Measurements from ENCODE around the gene FMOD.

Gene FMOD

DNA sequence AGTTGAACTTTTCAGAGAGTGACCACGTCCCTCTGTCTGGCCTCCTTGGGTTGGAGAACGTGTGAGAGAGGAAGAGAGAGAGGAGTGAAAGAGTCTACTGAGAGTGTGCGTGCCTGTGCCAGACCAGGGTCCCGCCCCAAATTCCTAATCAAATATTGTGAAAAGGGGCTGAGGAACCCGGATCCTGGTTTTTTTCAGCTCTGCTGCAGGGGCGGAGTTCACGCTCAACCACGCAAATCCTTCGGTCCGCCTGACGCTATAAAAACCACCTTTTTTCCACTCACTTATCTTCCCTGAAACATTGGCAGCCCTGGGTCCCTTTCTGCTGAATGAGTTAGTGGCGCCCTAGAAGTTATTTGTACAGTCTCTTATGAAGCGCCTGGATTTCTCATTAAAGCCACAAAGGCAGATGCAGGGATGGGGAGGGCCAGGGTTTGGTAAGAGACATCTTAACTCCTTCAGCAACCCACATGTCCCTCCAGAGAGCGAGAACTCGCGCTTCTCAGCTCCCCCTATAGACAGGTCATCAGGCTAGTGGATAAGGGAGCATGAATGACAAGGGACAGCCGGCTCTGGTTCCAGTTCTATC lies at the start of gene FMOD:
Gene FMOD (minus strand): TSS at position 86 of the 589 bp plus-strand sequence. CDS start 2,852 bp downstream, outside the sequence.
- DNase-seq (ENCODE audit: low read depth) = no peak

DNA sequence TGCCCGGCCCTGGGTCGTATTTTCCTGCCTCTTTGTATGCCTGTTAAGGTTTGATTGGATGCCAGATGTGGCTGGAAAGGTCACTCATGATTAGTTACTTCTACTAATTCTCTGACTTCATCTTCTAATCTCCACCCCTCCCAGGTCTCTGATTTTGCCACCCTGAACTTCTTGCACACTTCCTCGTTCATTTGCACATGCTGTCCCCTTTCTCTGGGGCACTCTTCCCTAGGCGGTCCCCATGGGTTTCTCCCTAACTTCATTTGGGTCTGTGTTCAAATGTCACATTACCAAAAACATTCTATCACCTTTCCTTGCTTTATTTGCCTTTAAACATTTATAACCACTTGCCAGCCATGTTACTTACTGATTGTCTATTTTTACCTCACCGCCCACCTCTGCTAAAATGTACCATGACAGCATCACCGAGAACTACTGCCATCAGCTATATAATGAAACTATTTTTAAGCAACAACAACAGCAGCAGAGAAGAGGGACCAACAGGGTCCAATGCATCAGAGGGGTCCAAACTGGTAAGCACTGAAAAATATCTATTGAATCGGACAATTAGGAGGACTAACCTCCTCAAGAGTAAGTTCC lies 45.8 kb upstream of the FMOD start:
- no peak for DNase-seq (ENCODE audit: low read depth)

DNA sequence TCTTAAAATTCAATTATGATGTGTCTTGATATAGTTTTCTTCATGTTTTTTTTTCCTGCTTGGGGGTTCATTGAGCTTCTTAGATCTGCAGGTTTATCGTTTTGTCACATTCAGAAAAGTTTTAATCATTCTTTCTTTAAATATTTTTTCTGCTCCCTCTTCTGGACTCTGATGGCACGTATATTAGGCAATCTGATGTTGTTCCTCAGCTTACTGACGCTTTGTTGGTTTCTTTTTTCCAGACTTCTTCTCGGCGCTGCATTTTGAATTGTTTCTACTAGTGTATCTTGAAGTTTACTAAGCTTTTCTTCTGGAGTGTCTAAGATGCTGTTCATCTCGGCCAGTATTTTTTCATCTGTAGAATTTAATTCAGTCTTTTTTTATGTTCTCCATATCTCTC lies 44.8 kb upstream of the FMOD start:
- no peak for DNase-seq (ENCODE audit: low read depth)

DNA sequence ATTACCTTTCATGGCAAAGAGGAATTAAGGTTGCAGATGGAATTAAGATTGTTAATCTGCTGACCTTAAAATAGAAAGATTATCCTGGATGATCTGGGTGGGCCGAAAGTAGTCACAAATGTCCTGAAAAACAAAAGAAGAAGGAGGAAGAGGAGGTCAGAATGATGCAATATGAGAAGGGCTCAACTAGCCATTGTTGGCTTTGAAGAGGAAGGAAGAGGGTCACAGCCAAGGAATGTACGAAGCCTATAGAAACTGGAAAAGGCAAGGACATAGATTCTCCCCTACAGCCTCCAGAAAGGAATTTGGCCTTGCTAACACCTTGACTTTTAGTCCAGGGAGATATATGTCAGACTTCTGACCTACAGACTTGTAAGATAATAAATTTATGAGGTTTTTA lies 39.4 kb upstream of the FMOD start:
- no peak for DNase-seq (ENCODE audit: low read depth)

DNA sequence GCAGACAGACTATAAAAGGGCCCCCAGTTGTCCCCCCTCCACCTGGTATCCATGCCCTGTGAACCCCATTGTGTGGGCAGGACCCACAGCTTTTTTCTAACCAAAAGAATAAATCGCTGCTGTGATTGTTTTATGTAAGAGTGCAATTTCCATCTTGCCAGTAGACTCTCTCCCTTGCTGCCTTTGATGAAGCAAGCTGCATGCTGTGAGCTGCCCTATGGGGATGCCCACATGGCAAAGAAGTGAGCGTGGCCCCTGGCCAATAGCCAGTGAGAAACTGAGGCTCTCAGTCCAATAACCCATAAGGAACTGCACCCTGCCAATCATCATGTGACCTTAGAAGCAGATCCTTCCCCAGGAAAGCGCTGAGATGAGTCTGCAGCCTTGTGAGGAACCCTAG lies 37.8 kb upstream of the FMOD start:
- no peak for DNase-seq (ENCODE audit: low read depth)

DNA sequence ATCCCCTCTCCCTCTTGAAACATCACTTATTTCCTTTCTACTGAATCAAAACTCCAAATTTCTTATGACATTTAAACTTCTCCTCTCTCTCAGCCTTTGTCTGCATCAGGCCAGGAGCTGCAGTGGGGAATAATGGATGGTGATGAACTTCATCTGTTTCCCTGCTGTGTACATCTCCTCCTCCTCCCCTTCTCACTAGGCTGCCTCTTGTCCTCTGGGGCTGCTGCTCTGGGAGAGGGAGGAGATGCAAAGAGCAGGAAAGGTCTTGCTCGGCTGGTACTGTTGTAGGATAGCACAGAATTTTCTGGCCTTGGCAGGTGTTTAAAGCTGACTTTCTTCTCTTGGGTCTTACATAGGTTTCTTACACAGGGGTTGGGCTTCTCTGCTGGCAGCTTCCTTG lies 31.1 kb upstream of the FMOD start:
- DNase-seq (ENCODE audit: low read depth) = no peak

DNA sequence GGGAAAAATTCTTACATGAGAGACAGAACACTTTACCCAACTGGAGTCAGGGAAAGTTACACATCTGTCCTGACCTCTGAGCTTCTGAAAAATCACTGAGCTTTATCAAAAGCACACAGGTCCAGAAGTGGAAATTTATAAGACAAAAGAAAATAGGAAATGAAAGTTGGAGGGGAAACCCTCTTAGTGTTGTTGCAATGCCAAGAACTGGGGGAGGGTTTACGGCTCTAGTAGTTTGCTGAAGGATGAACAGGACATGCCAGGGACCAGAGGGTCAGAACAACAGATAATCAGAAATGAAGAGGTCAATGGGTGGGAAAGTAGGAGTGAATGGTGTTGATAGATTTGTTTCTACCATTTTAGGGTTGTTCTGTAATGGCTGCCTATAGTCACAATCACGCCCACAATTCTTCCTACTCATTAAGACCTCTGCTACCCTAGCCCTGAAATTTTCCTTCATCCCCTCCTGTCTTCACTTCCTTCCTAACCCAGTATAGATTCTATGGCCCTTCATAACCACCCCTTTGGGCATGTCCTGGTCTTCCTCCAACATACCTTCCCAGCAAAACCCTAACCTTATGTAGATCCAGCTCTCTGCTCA lies 30.3 kb upstream of the FMOD start:
- DNase-seq (ENCODE audit: low read depth) = no peak

DNA sequence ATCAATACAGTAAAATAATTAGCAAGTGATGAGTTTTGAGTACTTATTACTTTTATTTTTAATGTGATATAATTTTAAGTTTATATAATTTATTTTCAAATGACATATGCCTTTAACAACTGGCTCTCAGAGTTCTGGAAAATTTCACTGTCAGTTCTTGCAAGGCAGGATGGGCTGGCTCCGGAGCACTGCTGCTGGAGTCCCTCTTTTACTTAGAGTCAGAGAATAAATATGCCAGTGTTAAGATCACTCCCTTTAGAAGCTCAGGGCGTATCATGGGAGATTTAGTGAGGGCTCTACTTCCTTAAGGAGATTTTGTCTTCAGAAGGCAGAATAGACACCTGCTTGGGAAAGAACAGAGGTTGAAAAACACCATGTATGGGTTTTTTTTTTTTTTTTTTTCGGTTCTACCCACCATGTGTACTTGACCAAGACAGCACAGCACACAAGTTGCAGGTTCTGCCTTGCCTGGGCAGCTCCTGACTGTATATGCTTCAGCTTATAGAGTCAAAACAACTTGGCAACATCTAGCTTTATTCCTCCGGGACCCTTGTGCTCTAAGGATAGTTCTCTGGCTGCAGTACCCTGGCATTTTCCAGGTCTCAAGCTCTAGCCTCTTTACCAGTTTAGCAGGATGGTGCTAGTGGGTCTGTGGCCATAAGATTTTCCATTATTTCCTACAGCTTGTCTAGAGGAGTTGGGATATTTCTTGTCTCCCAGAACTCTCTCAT lies 29.7 kb upstream of the FMOD start:
- DNase-seq (ENCODE audit: low read depth) = no peak

DNA sequence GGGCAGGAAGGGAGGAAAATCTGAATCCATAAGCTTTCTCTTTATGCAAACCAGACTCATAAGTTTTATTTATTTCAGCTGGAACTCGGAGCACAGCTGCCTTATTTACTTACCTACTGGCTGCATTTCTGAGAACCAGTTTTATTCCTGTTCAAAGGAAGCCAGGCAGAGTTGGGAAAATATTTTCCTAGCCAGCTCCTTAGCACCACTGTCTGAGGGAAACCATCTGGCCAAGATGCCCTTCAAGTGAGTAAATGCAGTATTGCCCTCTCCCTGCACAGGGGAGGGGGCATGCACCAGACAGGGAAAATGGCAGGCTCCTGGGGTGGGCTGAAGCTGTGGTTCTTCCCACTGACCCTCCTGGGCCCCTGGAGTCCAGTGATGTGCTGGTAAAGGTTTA lies 28.9 kb upstream of the FMOD start:
- no peak for DNase-seq (ENCODE audit: low read depth)

DNA sequence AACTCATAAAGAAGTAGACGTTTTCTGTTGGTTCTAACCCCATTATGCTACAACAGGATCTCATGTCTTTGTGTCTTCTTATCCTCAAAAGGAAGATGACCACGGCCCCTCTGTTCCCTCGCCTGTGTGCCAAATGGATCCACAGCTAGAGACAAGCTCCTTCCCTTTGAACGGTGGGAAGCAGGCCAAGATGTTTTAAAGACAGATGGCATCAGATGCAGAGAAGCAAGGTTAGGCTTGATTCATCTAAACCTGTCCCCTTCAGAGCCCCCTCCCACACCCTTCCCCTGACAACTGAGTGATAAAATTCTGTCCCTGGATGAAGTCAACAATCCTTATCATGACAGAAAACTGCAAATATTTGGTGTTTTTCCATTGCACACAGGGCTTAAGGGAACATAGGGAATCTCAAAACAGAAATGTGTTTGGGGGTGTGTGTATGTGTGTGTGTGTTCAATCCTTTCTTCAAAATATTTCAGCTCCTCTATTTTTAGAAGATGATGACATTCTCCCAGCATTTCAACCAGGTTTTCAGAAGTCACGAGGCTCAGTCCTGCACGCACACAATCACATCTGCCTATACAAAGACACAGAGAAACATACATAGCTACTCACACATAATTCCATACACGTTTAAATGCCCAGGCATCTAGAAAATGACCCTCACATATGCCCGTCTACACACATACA lies 27.8 kb upstream of the FMOD start:
- no peak for DNase-seq (ENCODE audit: low read depth)

DNA sequence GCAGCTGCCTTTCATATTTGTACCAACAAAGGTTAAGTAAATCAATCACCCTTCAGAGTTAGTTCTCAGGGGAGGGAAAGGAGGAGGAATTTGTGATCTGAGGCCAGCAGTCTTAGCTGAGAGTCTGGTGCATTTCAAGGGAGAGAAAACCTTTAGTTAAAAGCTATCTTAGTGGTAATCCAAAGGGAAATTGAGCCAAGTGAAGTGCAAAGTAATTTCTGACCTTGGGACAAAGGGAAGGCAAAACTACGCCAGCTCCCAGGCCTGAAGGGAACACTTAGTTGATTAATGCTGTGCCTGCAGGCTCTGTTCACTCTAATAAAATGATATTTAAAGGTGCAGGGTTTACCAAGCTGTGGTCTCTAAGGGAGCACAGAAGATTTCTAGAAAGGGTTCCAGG lies 23.1 kb upstream of the FMOD start:
- DNase-seq (ENCODE audit: low read depth) = no peak

DNA sequence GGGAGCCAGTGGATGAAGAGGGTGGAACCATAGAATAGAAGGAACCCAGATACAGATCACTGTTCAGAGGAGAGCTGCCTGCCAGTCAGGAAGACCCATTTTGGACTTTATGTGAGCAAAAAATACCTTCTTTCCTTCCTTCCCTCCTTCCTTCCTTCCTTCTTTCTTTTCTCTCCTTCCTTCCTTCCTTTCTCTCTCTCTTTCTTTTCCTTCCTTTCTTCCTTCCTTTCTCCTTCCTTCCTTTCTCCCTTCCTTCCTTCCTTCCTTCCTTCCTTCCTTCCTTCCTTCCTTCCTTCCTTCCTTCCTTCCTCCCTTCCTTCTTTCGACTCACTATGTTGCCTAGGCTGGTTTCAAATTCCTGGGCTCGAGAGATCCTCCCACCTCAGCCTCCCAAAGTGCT lies 22.1 kb upstream of the FMOD start:
- no peak for DNase-seq (ENCODE audit: low read depth)

DNA sequence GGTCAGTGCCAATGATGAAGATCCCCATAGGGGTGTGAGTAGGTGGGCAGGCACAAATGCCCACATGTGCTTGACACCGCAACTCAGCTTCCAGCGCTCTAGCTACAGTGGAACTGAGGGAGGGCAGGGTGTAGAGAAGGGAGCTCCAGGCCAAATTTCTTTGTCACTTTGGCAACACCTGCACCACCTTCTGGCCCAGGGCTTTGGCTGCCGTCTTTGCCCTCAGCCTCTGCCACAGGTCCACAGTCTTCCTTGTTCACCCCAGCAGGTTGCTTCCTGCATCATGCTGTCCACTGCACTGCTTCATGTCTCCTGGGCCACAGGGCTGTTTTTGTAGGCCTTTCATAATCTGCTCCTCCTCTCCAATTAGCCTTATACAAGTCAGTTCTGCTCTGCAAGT lies 20.4 kb upstream of the FMOD start:
- no peak for DNase-seq (ENCODE audit: low read depth)

DNA sequence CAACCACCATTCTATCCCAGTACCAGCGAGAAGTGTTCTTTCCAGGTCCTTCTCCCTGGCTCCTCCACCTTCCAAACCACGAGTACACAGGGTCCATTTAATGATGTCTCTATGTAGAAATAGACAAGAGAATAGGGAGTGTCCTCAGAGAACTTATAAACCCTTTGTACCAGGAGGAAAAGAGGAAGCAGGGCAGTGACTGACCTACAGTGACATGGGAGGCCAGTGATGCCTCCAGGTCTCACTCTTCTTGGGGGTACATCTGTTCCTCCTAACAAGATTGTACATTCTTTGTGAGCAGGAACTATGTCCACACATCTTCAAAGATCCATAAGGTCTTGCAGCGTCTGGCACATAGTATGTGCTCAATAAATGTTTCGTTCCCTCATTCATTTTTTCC lies 18.7 kb upstream of the FMOD start:
- no peak for DNase-seq (ENCODE audit: low read depth)

DNA sequence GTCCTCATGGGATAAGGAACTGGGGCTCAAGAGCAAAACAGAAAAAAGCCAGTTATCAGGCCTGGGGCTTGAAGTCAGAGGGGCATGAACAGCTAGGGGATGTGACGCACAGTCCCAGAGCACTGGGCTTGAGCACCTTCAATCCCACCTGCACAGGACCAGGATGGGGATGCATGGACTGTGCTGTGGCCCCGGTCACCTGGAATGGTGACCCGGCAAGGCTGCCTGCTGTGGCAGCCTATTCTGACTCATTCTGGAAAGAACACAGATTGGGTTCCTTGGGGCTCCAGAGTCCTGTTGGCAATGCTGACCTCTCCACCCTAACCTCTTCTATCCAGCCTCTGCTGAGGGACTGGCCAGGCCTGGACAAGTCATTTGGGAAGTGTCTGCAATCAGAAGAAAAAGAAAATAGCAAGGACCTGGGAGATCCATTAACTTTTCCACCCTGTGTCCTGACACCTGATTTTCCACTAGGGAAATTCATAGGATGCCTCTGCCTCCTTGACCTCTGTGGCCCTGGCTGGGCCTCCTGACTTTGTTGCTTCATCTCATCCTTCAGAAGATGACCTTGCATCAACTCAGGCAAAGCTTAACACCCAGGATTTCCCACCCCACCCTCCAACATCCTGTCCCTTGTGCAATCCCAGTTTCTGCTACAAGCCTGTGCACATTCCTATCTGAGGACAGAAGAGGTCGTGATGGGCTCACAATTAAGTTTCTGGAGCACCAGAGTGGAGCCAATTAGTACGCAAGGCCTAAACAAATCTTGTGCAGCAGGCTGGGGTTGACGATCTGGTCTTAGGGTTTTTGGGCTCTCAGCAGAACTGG lies 17.9 kb upstream of the FMOD start:
- DNase-seq (ENCODE audit: low read depth) = no peak

DNA sequence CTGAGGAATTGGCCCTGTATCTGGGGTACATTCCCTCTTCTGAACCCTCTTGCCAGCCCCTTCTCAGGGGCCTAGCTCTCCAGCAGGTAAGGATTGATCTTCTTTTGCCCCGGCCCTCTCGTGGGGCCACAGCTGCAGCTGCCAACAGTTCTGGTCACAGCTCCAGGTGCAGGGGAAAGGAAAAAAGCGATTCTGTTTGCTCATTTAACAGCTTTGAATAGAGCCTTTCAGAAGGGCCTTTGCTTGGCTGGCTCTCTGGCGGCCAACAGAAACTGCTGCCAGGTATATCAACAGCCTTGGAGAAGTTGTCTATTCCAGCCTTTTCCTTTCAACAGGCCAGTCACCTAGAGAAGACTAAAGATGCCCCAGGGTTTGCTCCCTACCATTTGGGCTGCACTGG lies 16.1 kb upstream of the FMOD start:
- no peak for DNase-seq (ENCODE audit: low read depth)

DNA sequence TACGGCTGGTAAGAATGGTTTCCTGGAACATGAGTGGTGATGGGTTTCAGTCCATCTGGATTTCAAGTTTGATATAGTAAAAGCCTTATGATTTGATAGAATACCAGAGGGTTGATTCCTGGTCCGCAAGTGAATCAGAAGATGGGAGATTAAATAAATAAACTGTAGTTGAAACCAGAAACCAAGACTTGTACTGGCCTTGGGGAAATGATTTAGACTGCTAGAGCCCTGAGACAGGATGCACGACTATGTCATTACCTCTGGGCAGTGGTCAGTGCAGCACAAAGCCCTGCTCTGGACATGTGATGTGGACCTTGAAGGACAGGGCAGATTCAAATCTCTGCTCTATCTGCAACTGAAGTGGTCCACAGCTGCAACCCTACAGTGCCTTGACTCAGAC lies 15.6 kb upstream of the FMOD start:
- DNase-seq (ENCODE audit: low read depth) = no peak

DNA sequence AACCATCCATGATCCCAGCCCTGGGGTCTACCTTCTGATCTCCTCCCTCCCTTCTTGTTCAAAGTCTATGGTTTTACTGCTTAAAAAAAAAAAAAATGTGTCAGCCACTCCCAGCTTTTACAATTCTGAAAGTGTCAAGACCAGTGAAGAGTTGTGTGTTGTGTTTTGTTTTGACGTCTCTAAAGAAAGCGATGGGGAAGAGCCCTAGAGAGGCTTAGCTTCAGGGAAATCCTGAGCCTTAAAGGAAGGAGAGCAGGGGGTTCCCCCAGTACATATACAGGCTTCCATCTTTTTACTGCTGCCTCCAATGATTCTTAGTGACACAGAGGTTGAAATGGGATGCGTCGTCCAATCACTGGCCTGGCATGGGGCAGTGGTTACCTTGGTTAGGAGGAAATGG lies 13.9 kb upstream of the FMOD start:
- DNase-seq (ENCODE audit: low read depth) = no peak

DNA sequence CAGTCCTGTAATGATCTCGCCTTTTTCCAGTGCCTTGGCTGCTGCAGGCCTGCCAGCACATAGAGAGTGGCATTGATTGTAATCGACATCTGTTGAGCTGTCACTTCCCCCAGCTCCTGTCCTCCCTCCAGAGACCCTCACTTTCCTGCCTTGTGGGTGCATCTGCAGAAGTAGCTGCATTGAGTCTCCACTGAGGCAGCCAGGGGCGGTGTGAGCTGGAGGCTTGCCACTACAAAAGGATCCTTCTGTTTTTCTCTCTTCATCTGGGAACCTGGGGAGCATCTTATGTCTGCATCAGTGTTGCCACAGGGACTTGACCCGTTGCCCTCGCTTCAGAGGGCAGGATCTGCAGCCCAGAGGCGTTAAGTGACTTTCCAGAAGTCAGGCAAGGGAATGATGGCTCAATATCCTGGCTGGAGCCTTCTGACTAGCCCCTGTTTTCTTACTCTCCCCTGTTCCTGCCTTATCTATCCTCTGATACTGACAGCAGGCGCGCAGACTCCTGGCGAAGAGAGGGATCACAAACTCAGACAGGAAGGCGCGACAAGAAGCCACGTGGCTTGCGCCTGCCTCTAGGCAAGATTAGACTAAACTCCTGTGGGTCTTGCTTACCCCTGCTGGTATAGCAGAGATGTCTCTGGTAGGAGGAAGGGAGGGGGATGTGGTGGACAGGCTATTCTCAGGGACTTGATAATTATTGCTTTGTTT lies 13.3 kb upstream of the FMOD start:
- no peak for DNase-seq (ENCODE audit: low read depth)

DNA sequence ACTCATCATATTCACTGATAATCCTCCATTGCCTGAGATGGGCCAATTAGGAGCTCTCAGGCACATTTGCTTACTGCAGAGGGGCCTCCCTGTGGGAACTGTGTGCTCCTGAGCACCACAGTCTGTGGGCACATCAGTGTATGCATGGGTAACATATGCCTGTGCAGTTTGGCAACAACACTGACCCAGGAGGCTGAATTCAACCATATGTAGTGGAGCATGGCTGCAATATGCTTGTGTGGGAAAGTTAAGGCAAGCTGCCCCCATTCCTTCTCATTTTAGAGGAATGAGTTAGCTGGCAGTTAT lies 11.8 kb upstream of the FMOD start:
- no peak for DNase-seq (ENCODE audit: low read depth)

DNA sequence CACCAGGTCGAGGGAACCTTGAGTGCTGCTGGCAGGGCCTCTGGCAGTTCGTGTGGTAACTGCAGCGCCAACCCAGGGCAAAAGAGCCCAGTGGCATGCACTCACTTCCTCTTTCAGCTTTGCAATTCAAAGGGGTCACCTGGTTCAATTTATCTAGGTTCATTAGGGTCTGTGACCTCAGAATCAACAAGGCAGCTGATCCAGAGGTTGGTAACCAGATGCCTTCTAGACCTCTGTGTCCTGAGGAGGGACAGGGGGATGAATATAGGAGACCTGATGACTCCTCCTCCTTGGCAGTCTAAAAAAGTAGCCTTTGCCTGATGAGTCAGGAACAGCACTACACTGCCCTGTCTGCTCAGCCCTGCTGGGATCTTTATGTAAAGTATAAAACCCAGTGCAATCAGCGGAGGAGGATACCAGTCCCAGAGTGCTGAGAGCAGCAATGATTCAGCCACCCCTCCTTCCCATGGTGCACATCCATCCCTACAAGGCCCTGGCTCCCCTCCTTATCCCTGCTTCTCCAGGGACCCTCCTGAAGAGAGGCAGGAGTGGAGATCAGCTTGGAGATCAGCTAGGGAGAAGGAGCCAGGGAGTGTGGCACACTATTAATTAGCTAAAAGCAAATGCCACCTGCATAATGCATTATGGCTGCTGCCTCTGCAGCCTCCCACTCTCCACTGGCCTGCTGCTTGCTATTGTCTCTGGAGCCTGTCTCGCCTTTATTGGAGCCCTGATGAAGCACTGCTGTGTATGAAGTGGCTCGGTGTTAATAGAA lies 11.2 kb upstream of the FMOD start:
- no peak for DNase-seq (ENCODE audit: low read depth)
